Spinal cord (tissue), 10 donors: ENCODE data around the gene RAI1. TPM values are rescaled to one million over a fixed set of nuclear protein-coding genes. Genes with fewer than 3 reads are reported as not detected.
A peak's percentile ranks its signal among the peaks of the same experiment; 100 is the strongest.

Experiments
- DNase-seq, 6 donors: peaks; one replicate each; pipeline versions ENCODE4 v3.0.0 to v3.0.0-alpha.2; 2013 to 2015; ENCODE audit warnings: low spot score in 6 of 6, low read depth in 4 of 6
- H3K27ac ChIP-seq: one replicate; pipeline ENCODE4 v1.5.1; 2013; ENCODE audit warnings: low read depth, low read length, control low read depth
- H3K27me3 ChIP-seq: one replicate; pipeline ENCODE4 v1.6.1; 2013; ENCODE audit warnings: low read length; ENCODE audit not compliant: control insufficient read depth, insufficient read depth
- H3K36me3 ChIP-seq: one replicate; pipeline ENCODE4 v1.6.1; 2013; ENCODE audit warnings: low read length; ENCODE audit not compliant: control insufficient read depth, insufficient read depth
- H3K4me1 ChIP-seq: one replicate; pipeline ENCODE4 v1.6.1; 2013; ENCODE audit warnings: low read length; ENCODE audit not compliant: control insufficient read depth, insufficient read depth
- H3K4me3 ChIP-seq: one replicate; pipeline ENCODE4 v1.5.1; 2013; ENCODE audit warnings: low read depth, low read length, control low read depth
- H3K9me3 ChIP-seq: one replicate; pipeline ENCODE4 v1.6.1; 2013; ENCODE audit warnings: low read length; ENCODE audit not compliant: control insufficient read depth, insufficient read depth
- WGBS: methylation state at CpG from one replicate; pipeline ENCODE4 v1.1.5; 2013; ENCODE audit warnings: missing lambda C conversion rate; ENCODE audit not compliant: insufficient coverage; 5-methylcytosine and 5-hydroxymethylcytosine counted together
- polyA plus RNA-seq, 2 donors: library from polyadenylated mRNA; unstranded; fragments of 120-200 nt; gene quantifications; one replicate each; pipeline ENCODE4 v1.2.1, GENCODE V29; 2013; ENCODE audit not compliant: insufficient read length in 2 of 2
- total RNA-seq, 2 donors: library from RNA; depleted of rRNA in 1 of 2; stranded (reverse); fragments of 120-200 nt in 1 of 2; fragments of >200 nt in 1 of 2; gene quantifications; one replicate each; pipeline versions ENCODE4 v1.2.3 to v1.2.4, GENCODE V29; 2013 to 2014
- donor health status: healthy.

RAI1 gene
- total and polyA plus RNA-seq, 4 donors, result 12.5 to 45.2 (median 25.3) TPM

DNA sequence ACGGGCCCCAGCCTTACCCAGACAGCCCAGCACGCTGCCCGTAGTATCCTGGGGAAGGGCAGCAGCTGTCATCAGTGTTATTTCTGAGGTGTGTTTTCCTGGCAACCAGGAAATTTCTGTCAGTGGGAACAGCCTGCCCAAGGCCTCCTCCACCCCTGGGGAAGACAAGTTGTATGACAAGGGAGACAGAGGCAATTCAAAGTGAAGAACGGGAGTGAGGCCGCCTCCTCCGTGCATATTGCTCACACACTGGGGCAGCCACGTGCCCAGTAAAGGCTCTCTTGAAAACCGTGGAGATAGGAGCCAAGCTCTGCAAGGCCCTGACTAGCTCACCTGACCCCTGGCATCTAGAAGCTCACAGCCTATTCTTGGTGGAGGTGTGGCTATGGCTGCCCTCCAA is 57.6 kb downstream of the RAI1 start:
- no peak for DNase-seq
- Histone ChIP-seq H3K9me3 (no peaks in the 10 kb centered on the region), H3K27ac (no peak overlapping the region), H3K4me3 (no peak overlapping the region), H3K4me1 (peaks cover 70% of the 10 kb centered on the region), H3K27me3 (no peaks in the 10 kb centered on the region), H3K36me3 (peaks cover 20% of the 10 kb centered on the region)
- 28% methylated on average over 7 of the region's 8 CpGs for WGBS

DNA sequence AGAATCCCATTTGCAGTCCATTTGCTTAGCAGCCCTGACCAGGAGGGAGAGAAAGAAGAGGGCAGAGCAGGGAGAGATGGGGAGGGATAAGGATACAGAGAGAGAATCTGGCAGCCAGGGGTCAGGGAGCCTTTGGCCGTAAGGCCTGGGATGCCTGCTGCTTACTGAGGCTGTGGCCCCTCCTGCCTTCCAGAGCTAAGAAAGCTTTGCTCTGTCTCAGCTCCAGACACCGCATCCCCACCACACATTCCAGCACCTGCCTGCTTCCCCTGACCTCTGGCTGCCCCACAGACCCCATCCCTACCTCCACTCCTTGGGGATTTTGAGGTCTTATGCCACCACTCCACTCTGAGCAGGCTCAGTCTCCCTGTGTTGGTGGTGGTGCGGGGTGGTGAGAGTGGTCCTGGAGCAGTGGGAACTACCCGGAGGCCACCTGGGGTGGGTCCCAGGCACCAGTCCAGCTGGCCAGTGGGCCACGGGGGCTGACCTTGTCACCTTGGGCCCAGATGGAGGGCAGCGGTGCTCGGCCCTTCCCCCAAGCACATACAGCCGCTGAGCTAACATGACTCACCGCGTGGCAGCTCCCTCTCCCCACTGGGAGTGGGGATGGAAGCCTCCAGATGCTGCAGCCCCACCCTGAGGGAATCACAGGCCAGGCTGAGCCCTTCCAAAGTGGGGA is 58.3 kb downstream of the RAI1 start:
- DNase-seq, result no peak

DNA sequence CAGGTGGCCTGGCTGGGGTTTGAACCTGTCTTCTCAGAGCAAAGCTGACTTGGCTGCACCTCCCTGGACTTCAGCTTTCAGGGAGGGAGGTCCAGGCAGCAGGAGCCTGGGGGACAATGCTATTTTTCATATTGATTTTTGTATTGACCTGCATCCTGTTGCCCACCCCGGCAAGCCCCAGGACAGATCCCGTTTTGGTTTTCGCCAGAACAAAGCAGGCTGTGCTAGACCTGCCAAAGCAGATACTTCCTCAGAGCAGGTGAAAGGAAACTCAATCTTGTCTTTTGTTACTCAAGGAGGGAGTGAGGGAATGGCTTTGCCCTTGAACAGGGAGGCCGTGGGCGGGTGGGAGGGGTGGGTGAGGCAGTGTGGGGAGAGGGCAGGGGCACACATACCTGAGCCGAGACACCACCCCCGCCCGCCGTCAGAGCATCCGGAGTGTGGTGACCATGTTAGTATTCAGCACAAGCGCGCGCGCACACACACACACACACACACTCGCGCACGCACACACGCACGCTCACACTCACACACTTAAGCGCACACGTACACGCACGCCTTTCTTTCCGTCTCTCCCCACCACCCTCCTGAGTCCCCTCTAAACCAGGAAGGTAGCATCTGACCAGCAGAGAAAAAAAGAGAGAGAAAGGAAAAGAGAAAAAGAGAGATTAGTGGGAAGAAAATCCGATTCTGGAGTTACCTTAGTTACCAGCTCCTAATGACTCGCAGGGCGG is 59.5 kb downstream of the RAI1 start:
- H3K4me1 ChIP-seq, result peaks cover 81% of the 10 kb centered on the region
- H3K27ac ChIP-seq, result peak overlapping the region; percentile 90
- 46% methylated on average over 8 of the region's 27 CpGs for WGBS
- peaks cover 19% of the 10 kb centered on the region for H3K36me3 ChIP-seq
- H3K9me3 ChIP-seq, result no peaks in the 10 kb centered on the region
- DNase-seq, result no peak
- H3K27me3 ChIP-seq, result no peaks in the 10 kb centered on the region
- no peak overlapping the region for H3K4me3 ChIP-seq

More for the DNA sequence above, 58.3 kb downstream of the RAI1 start:
- Histone ChIP-seq H3K36me3 (peaks cover 18% of the 10 kb centered on the region), H3K27me3 (no peaks in the 10 kb centered on the region), H3K27ac (peak overlapping the region; percentile 90), H3K4me1 (peaks cover 73% of the 10 kb centered on the region), H3K9me3 (no peaks in the 10 kb centered on the region), H3K4me3 (no peak overlapping the region)
- 39% methylated on average over 5 of the region's 10 CpGs for WGBS

DNA sequence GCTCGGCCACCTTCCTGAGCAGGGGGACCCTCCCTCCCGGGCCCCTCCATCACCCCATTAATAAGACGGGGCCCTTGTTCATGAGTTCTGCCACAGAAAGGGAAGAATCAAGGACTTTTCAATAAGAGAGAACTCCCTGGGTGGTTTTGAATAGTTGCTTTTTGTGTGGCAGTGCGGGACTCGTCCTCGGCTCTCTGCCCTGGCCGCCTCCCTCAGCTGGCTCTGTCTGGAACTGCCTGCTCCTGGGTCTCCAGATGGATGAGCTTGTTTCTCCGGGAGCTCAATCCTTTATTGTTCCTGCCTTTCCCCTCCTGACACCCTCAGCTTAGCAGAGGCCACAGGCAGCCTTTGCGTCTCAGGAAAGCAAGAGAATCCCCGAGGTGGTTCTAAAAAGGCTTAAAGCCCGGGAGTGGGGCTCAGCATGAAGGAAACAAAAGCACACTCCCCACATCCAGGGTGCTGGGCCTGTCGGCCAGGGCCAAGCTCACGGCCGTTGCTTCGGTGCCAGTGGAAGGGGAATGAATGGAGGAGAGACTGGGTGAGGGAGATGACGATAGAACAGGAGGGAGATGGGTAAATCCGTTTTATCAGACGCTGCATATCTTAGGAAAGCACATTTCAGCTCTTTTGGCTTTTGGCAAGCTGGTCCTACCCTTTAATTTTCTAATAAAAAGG is 60.2 kb downstream of the RAI1 start:
- Histone ChIP-seq H3K4me3 (no peak overlapping the region), H3K4me1 (peaks cover 88% of the 10 kb centered on the region), H3K27me3 (no peaks in the 10 kb centered on the region), H3K36me3 (peaks cover 24% of the 10 kb centered on the region), H3K9me3 (no peaks in the 10 kb centered on the region), H3K27ac (peak overlapping the region; percentile 90)
- 18% methylated on average over 5 of the region's 18 CpGs for WGBS
- peak in 5 of 6 donors; percentile 62 to 94 (median 73) for DNase-seq

DNA sequence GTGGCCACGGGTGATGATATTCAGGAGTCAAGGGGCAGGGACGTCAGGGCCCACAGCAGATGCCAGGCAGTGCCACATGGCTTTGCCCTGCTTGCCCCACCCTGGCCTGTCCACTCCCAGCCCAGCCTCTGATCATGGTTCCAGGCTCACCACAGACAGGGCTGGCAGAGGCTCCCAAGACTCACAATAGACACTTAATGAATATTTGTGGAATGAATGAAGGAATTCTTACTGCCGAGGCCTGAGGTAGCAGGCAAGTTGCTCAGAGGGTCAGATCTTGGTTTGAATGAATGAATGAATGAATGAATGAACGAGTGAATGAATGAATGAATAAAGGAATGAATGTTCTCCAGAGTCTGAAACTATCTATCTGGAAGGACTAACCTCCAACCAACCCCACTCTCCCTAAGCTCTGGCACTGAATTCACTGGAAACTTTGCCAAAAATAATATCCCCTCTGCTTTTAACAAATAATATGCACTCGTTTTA is 60.9 kb downstream of the RAI1 start:
- Histone ChIP-seq H3K36me3 (peaks cover 24% of the 10 kb centered on the region), H3K4me1 (peaks cover 93% of the 10 kb centered on the region), H3K9me3 (no peaks in the 10 kb centered on the region), H3K27ac (peak overlapping the region; percentile 90), H3K4me3 (no peak overlapping the region), H3K27me3 (no peaks in the 10 kb centered on the region)
- WGBS, result 7% methylated on average over 2 of the region's 5 CpGs
- DNase-seq, result no peak

DNA sequence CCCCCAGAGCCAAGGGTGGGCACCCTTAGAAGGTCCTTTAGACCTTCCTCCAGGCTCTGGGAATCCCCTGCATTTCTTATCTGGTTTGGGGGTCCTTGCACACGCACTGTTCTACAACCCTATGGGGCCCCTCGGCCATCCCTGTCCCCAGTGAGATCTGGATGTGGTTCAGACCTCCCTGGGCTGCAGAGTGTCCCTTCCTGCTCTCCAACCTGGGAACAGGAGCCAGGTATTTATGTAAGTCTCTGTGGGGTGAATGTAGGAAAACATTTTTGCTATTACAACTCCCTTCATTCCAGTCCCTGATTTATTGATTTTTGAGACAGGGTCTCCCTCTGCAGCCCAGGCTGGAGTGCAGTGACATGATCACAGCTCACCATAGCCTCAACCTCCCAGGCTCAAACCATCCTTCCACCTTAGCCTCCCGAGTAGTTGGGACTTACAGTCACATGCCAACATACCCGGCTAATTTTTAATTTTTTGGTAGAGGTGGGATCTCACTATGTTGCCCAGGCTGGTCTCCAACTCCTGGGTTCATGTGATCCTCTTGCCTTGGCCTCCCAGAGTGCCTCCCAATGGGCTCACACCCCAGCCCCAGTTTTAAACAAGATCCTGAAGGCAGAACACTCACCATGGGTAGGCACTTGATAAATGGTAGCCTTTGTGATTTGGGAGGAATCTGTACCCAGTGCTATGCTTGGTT is 61.6 kb downstream of the RAI1 start:
- no peak for DNase-seq
- no peaks in the 10 kb centered on the region for H3K27me3 ChIP-seq
- no CpG with 5 or more reads among the region's 4 CpGs for WGBS
- H3K4me3 ChIP-seq, result no peak overlapping the region
- H3K36me3 ChIP-seq, result peaks cover 22% of the 10 kb centered on the region
- peak overlapping the region; percentile 90 for H3K27ac ChIP-seq
- H3K9me3 ChIP-seq, result no peaks in the 10 kb centered on the region
- peaks cover 93% of the 10 kb centered on the region for H3K4me1 ChIP-seq

DNA sequence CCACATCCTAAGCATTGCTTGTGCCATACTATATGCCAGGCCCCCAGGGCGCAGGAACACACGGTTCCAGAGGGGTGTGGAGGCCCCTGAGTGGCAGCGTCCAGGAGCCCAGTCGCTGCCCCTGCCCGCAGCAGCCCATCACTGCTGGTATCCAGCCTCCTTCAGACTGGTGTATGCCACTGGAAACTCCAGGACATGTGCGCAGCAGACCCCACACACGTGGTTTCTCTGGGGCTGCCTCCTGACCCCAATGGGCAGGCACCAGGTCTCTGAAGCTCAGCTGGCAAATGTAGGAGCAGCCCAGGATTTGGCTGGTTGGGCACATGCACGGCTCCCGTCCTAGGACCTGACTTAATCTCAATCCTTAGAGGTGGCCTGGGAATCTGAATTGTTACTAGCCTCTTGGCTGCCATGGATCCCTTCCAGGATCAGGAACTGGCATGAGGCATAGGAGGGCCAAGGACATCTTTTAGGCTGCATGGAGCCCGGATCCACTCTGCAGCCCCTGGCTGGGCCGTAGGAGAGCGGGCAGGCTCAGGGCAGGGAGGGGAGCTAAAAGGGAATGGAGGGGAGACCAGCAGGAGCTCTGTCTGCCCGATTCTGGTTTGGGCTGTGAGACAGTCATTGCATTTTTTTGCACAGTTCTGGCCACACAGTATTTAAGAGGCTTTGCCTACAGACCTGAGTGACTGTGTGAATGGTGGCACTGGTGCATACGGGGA is 62.3 kb downstream of the RAI1 start:
- H3K36me3 ChIP-seq, result peaks cover 21% of the 10 kb centered on the region
- no peak for DNase-seq
- no peak overlapping the region for H3K27ac ChIP-seq
- H3K27me3 ChIP-seq, result no peaks in the 10 kb centered on the region
- no peaks in the 10 kb centered on the region for H3K9me3 ChIP-seq
- H3K4me3 ChIP-seq, result no peak overlapping the region
- WGBS, result 75% methylated on average over 13 of the region's 14 CpGs
- H3K4me1 ChIP-seq, result peaks cover 92% of the 10 kb centered on the region

DNA sequence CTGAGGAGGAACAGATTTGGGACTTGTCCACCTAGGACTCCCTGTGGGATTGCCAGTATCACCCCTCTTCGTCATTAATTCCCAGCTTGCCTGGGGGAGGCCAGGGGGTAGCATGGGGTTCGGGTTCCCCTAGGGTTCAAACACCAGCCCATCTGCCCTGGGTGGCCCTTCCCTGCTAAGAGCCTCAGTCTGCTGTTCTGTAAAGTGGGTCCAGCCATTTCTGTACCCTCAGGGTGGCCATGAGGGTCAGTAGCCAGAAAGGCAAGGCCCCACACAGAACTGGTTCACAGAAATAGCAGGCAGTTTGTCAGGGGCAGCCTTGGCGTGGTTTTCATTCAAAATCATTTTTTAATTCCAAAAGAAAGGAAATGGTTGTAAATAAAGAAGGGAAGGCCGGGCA is 62.9 kb downstream of the RAI1 start:
- H3K4me3 ChIP-seq, result no peak overlapping the region
- no peak overlapping the region for H3K27ac ChIP-seq
- no peak for DNase-seq
- no peaks in the 10 kb centered on the region for H3K27me3 ChIP-seq
- peaks cover 27% of the 10 kb centered on the region for H3K36me3 ChIP-seq
- H3K9me3 ChIP-seq, result no peaks in the 10 kb centered on the region
- peaks cover 92% of the 10 kb centered on the region for H3K4me1 ChIP-seq
- 100% methylated on average over 3 of the region's 4 CpGs for WGBS
